CD14-positive monocyte (primary cell): ENCODE results near the gene ACTG1. TPM values are rescaled to one million over a fixed set of nuclear protein-coding genes. Genes with fewer than 3 reads are reported as not detected.

Experiments used
- DNase-seq, 3 donors: peaks; one replicate each; pipeline ENCODE4 v3.0.0-alpha.2; 2011 to 2022
- H2AFZ ChIP-seq: 2 replicates; pipeline ENCODE4 v1.6.0; 2012; ENCODE audit warnings: mild to moderate bottlenecking, low read depth, low read length, inconsistent platforms; ENCODE audit not compliant: insufficient read depth, poor library complexity, severe bottlenecking
- H3K27ac ChIP-seq, 2 donors: 1 replicate in 1 of 2; 2 replicates in 1 of 2; pipeline ENCODE4 v1.5.1; 2012 to 2013; ENCODE audit warnings: low read length in 2 of 2, control low read depth in 1 of 2, inconsistent platforms in 1 of 2, low read depth in 1 of 2, mild to moderate bottlenecking in 1 of 2
- H3K27me3 ChIP-seq, 2 donors: one replicate each; pipeline versions ENCODE4 v1.6.0 to v1.6.1; 2011 to 2013; ENCODE audit warnings: low read length in 2 of 2; ENCODE audit not compliant: control insufficient read depth in 2 of 2, insufficient read depth in 2 of 2
- H3K36me3 ChIP-seq, 2 donors: replicated peaks in 1 of 2; 1 replicate in 1 of 2; 2 replicates in 1 of 2; pipeline versions ENCODE4 v1.5.1 to v1.6.1; 2012 to 2013; ENCODE audit warnings: low read length in 2 of 2, control low read depth in 1 of 2, inconsistent platforms in 1 of 2, mild to moderate bottlenecking in 1 of 2; ENCODE audit not compliant: insufficient read depth in 2 of 2, control insufficient read depth in 1 of 2
- H3K4me1 ChIP-seq, 2 donors: 1 replicate in 1 of 2; 2 replicates in 1 of 2; pipeline versions ENCODE4 v1.5.1 to v1.6.1; 2012 to 2013; ENCODE audit warnings: low read length in 2 of 2, control low read depth in 1 of 2, inconsistent platforms in 1 of 2, mild to moderate bottlenecking in 1 of 2, moderate library complexity in 1 of 2; ENCODE audit not compliant: insufficient read depth in 2 of 2, control insufficient read depth in 1 of 2
- H3K4me2 ChIP-seq: replicated peaks from 2 replicates; pipeline ENCODE3; 2012; ENCODE audit warnings: low read length, moderate library complexity, mild to moderate bottlenecking; ENCODE audit not compliant: poor library complexity, severe bottlenecking; ENCODE audit errors: extremely low read depth
- H3K4me3 ChIP-seq, 3 experiments: fragments of 200-600 bp in 1 of 3; sonication (generic) in 1 of 3; replicated peaks in 1 of 3; 1 replicate in 2 of 3; 2 replicates in 1 of 3; pipeline ENCODE4 v1.5.1; 2011 to 2013; ENCODE audit warnings: low read length in 3 of 3, mild to moderate bottlenecking in 3 of 3, control low read depth in 2 of 3, low read depth in 2 of 3, inconsistent platforms in 1 of 3, moderate library complexity in 1 of 3
- H3K79me2 ChIP-seq: 2 replicates; pipeline ENCODE4 v1.6.0; 2012; ENCODE audit warnings: mild to moderate bottlenecking, control low read depth, inconsistent platforms, low read length, moderate library complexity; ENCODE audit not compliant: insufficient read depth
- H3K9ac ChIP-seq: 2 replicates; pipeline ENCODE4 v1.6.0; 2017; ENCODE audit warnings: low read length, mild to moderate bottlenecking; ENCODE audit not compliant: insufficient read depth, poor library complexity, severe bottlenecking
- H3K9me3 ChIP-seq, 2 donors: replicated peaks in 1 of 2; 1 replicate in 1 of 2; 2 replicates in 1 of 2; pipeline versions ENCODE4 v1.5.1 to v1.6.1; 2012 to 2013; ENCODE audit warnings: low read length in 2 of 2, control low read depth in 1 of 2; ENCODE audit not compliant: control insufficient read depth in 1 of 2, insufficient read depth in 1 of 2
- H4K20me1 ChIP-seq: 2 replicates; pipeline ENCODE4 v1.6.0; 2012; ENCODE audit warnings: mild to moderate bottlenecking, low read length, control low read depth, moderate library complexity; ENCODE audit not compliant: insufficient read depth
- H3K27ac Mint-ChIP-seq, 7 donors: one replicate each; pipeline ENCODE4 v1.8.0; 2020; ENCODE audit warnings: mild to moderate bottlenecking in 7 of 7, mixed read lengths in 7 of 7, moderate library complexity in 6 of 7, inconsistent platforms in 2 of 7
- H3K27me3 Mint-ChIP-seq, 3 donors: one replicate each; pipeline ENCODE4 v1.8.0; 2021 to 2022; ENCODE audit warnings: low read depth in 3 of 3, mild to moderate bottlenecking in 3 of 3, mixed read lengths in 3 of 3, moderate library complexity in 3 of 3, inconsistent platforms in 1 of 3
- H3K36me3 Mint-ChIP-seq, 2 donors: one replicate each; pipeline ENCODE4 v1.8.0; 2020; ENCODE audit warnings: mixed read lengths in 2 of 2, inconsistent platforms in 1 of 2, mild to moderate bottlenecking in 1 of 2
- H3K4me1 Mint-ChIP-seq: one replicate; pipeline ENCODE4 v1.8.0; 2020; ENCODE audit warnings: mild to moderate bottlenecking, mixed read lengths
- H3K4me3 Mint-ChIP-seq, 2 donors: one replicate each; pipeline ENCODE4 v1.8.0; 2020; ENCODE audit warnings: mild to moderate bottlenecking in 2 of 2, mixed read lengths in 2 of 2, moderate library complexity in 1 of 2
- H3K9me3 Mint-ChIP-seq, 7 donors: one replicate each; pipeline ENCODE4 v1.8.0; 2020 to 2022; ENCODE audit warnings: mixed read lengths in 7 of 7, mild to moderate bottlenecking in 6 of 7, moderate library complexity in 6 of 7, inconsistent platforms in 2 of 7
- CTCF ChIP-seq: fragments of 200-600 bp; IDR thresholded peaks from one replicate; pipeline ENCODE4 v1.8.0; 2022; ENCODE audit warnings: antibody characterized with exemption, mild to moderate bottlenecking
- WGBS: methylation state at CpG from one replicate; pipeline ENCODE4 v1.1.5; 2013; ENCODE audit warnings: missing lambda C conversion rate; ENCODE audit not compliant: insufficient coverage; 5-methylcytosine and 5-hydroxymethylcytosine counted together
- intact Hi-C, 2 donors: fragments of 100-400 bp; cut with micrococcal nuclease; formaldehyde crosslinking; loops; one replicate each; pipeline versions ENCODE4 v1.15.0 to v1.15.1; 2023
- polyA plus RNA-seq, 3 donors: library from polyadenylated mRNA; depleted of rRNA in 1 of 3; unstranded in 2 of 3; stranded (reverse) in 1 of 3; fragments of 300-500 nt in 2 of 3; fragments of >200 nt in 1 of 3; fragmentation: Illumina TruSeq in 2 of 3; gene quantifications; 1 replicate in 2 of 3; 2 replicates in 1 of 3; pipeline ENCODE4 v1.2.3, GENCODE V29; 2012 to 2021

The ACTG1 gene
- polyA plus RNA-seq, 3 donors, result 1,133 to 3,195 (median 1,620) TPM

- Mint-ChIP-seq H3K27ac (no peak overlapping the region), H3K9me3 (peaks cover 0 to 10% (median 4%) of the 10 kb centered on the region in 7 donors), H3K4me1 (peaks cover 24% of the 10 kb centered on the region), H3K4me3 (no peak overlapping the region), H3K27me3 (peaks cover 21 to 47% (median 31%) of the 10 kb centered on the region in 3 donors), H3K36me3 (no peaks in the 10 kb centered on the region)
- no peak for TF ChIP-seq CTCF
- no peak overlapping the region for H2AFZ ChIP-seq
- peaks cover 26 to 34% of the 10 kb centered on the region in 2 donors for H3K4me1 ChIP-seq
- H3K27me3 ChIP-seq, result peaks cover 0 to 30% of the 10 kb centered on the region in 2 donors
- 90% methylated on average over 17 of the region's 20 CpGs for WGBS
- H3K4me3 ChIP-seq, result no peak overlapping the region
- DNase-seq, result no peak
- intact Hi-C loops, result loop anchor here (5.0 to 10.0 kb wide), 6 partner anchors 47 to 337 kb away; no protein-coding TSS in a partner anchor
- H3K4me2 ChIP-seq, result no peak overlapping the region
- no peaks in the 10 kb centered on the region for H3K79me2 ChIP-seq
- no peak overlapping the region for H3K9ac ChIP-seq
- no peaks in the 10 kb centered on the region for H3K9me3 ChIP-seq
- no peak overlapping the region for H3K27ac ChIP-seq
- H3K36me3 ChIP-seq, result no peaks in the 10 kb centered on the region
- H4K20me1 ChIP-seq, result no peaks in the 10 kb centered on the region
Measured at GRCh38 chr17:81479175-81480071, 33.2 kb downstream of the ACTG1 start.

GRCh38 chr17:81478119-81478518 lies 34.5 kb downstream of the ACTG1 start:
- Mint-ChIP-seq H3K9me3 (peaks cover 0 to 10% (median 4%) of the 10 kb centered on the region in 7 donors), H3K27ac (no peak overlapping the region), H3K4me3 (no peak overlapping the region), H3K36me3 (no peaks in the 10 kb centered on the region), H3K27me3 (peaks cover 21 to 41% (median 28%) of the 10 kb centered on the region in 3 donors), H3K4me1 (peaks cover 18% of the 10 kb centered on the region)
- no peak for TF ChIP-seq CTCF
- no peak overlapping the region for H2AFZ ChIP-seq
- no peak overlapping the region for H3K9ac ChIP-seq
- no peak for DNase-seq
- WGBS, result 98% methylated on average over 17 of the region's 20 CpGs
- no peaks in the 10 kb centered on the region for H3K79me2 ChIP-seq
- no peak overlapping the region for H3K27ac ChIP-seq
- intact Hi-C loops, result no loop called here
- no peaks in the 10 kb centered on the region for H3K9me3 ChIP-seq
- no peaks in the 10 kb centered on the region for H3K36me3 ChIP-seq
- no peak overlapping the region for H3K4me3 ChIP-seq
- no peak overlapping the region for H3K4me2 ChIP-seq
- peaks cover 0 to 23% of the 10 kb centered on the region in 2 donors for H3K27me3 ChIP-seq
- no peaks in the 10 kb centered on the region for H4K20me1 ChIP-seq
- peaks cover 14 to 21% of the 10 kb centered on the region in 2 donors for H3K4me1 ChIP-seq
